Measurements from ENCODE around the gene PPARD.

The PPARD gene

DNA sequence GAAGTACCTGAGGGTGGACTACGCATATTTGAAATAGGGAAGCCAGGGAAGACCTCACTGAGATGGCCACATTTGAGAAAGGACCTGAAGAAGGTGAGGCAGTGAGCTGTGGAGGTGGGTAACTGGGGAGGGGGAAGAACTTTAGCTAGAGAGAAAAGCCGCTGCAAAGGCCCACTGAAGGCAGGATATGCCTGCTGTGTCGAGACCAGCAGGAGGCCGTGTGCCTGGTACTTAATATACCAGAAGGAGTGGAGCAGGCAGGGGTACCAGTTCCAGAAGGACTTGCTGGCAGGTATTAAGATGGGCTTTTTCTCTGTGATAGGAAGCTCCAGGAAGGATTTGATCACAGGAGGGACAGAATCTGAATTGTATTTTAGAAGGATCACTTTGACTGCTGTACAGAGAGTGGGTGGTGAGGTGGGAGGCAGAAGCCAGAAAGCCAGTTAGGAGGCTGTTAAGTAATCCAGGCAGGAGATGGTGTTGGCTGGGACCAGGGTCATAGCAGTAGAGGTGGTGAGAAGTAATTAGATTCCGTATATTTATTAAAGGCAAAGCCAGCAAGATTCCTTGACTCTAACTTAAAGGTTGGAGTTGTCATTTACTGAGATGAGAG is 55.6 kb downstream of the PPARD start:
- DNase-seq: no peak
- no peaks in the 10 kb centered on the region for H3K36me3 ChIP-seq
- H3K4me3 ChIP-seq (ENCODE audit: low read depth, low read length): no peak overlapping the region
- H3K27me3 ChIP-seq: no peaks in the 10 kb centered on the region
- peaks cover 4% of the 10 kb centered on the region for H3K4me1 ChIP-seq
- TF ChIP-seq, protein P1, sequence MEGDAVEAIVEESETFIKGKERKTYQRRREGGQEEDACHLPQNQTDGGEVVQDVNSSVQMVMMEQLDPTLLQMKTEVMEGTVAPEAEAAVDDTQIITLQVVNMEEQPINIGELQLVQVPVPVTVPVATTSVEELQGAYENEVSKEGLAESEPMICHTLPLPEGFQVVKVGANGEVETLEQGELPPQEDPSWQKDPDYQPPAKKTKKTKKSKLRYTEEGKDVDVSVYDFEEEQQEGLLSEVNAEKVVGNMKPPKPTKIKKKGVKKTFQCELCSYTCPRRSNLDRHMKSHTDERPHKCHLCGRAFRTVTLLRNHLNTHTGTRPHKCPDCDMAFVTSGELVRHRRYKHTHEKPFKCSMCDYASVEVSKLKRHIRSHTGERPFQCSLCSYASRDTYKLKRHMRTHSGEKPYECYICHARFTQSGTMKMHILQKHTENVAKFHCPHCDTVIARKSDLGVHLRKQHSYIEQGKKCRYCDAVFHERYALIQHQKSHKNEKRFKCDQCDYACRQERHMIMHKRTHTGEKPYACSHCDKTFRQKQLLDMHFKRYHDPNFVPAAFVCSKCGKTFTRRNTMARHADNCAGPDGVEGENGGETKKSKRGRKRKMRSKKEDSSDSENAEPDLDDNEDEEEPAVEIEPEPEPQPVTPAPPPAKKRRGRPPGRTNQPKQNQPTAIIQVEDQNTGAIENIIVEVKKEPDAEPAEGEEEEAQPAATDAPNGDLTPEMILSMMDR (IDR thresholded peaks at IDR 0.05; ENCODE audit: low read depth, low read length): no peak
- H3K9me3 ChIP-seq: no peaks in the 10 kb centered on the region

DNA sequence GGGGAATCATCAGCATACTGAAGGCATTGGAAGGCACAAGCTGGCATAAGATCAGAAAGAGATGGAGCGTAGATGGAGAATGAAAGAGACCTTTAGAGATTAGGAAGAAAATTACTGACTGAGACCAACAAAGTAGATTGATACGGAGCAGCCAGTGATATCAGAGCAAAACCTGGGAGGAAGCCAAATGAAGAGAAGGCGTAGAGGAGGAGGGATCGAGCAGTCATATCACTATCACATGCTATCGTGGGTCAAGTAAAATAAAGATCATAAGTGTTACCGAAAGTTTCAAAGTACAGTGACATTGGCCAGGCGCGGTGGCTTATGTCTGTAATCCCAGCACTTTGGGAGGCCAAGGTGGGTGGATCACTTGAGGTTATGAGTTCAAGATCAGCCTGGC is 56.2 kb downstream of the PPARD start:
- Histone ChIP-seq H3K4me3 (ENCODE audit: low read depth, low read length) (no peak overlapping the region), H3K9me3 (no peaks in the 10 kb centered on the region), H3K27me3 (no peaks in the 10 kb centered on the region), H3K36me3 (no peaks in the 10 kb centered on the region), H3K4me1 (peaks cover 4% of the 10 kb centered on the region)
- TF ChIP-seq, protein P1 (IDR thresholded peaks at IDR 0.05; ENCODE audit: low read depth, low read length): no peak
- DNase-seq: no peak

DNA sequence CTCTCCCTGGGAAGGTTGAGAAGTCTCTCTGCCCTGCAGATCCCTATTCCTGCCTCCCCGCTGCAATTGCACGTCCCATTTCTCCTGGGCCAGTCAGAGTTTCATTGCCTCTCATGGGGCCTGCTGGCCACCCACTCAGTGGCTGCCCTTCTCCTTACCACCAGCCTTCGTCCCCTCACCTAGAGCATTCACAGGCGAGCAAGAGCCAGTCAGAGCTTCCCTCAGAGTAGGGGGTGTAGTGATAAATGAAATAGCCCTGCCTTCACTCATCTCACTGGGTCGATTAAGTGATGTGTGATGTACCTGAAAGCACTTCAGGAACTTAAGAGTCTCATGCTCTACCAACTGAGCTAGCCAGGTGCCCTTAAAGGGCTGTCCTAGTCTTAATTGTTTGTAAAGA is 57.8 kb downstream of the PPARD start:
- H3K4me3 ChIP-seq (ENCODE audit: low read depth, low read length): no peak overlapping the region
- H3K36me3 ChIP-seq: no peaks in the 10 kb centered on the region
- DNase-seq: no peak
- no peaks in the 10 kb centered on the region for H3K9me3 ChIP-seq
- TF ChIP-seq, protein P1 (IDR thresholded peaks at IDR 0.05; ENCODE audit: low read depth, low read length): no peak
- no peaks in the 10 kb centered on the region; the same call in 1 of the 2 replicates for H3K4me1 ChIP-seq
- no peaks in the 10 kb centered on the region for H3K27me3 ChIP-seq

DNA sequence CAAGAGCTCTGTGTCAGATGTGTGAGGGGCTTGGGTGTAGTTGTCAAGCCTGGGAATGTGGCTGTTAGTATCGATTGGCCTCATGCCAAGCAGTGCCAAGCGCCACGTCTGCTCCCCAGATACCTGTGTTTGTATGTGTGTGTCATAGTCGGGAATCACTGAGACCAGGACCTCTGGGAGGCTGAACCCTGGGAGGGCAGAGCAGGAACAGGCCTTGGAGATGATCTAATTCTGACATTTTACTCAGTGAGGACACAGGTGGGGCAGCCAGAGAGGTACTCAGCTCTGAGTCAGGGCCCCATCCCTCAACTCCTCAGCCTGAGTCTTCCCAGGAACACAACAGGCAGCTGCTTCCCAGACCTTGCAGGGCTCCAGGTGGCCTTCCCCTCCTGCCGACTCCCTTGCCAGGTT is 58.5 kb downstream of the PPARD start:
- peak; percentile 38 for DNase-seq
- TF ChIP-seq, protein P1 (IDR thresholded peaks at IDR 0.05; ENCODE audit: low read depth, low read length): no peak
- Histone ChIP-seq H3K27me3 (no peaks in the 10 kb centered on the region), H3K36me3 (no peaks in the 10 kb centered on the region), H3K9me3 (no peaks in the 10 kb centered on the region), H3K4me1 (no peaks in the 10 kb centered on the region; the same call in 1 of the 2 replicates), H3K4me3 (ENCODE audit: low read depth, low read length) (no peak overlapping the region)

DNA sequence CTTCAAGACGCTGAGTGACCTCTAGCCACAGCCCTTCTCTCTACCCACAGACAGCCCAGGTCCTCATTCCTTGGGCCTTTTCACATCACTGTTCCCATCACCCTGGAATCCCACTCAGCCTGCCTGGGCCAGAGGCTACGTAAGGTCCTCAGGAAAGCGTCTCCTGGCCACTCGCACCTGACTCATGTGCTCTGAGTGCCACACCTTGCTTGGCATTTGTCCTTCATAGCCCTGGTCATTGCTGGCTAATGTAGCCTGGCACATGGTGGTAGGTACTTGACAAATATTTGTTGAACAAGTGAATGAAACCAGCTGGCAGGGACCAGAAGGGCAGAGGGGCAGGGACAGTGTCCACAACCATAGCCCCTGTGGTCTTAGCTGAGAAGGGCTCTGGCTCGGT is 59.2 kb downstream of the PPARD start:
- H3K4me3 ChIP-seq (ENCODE audit: low read depth, low read length): no peak overlapping the region
- H3K27me3 ChIP-seq: no peaks in the 10 kb centered on the region
- H3K9me3 ChIP-seq: no peaks in the 10 kb centered on the region
- no peaks in the 10 kb centered on the region for H3K36me3 ChIP-seq
- H3K4me1 ChIP-seq: no peaks in the 10 kb centered on the region; the same call in 1 of the 2 replicates
- TF ChIP-seq, protein P1 (IDR thresholded peaks at IDR 0.05; ENCODE audit: low read depth, low read length): no peak
- DNase-seq: no peak

DNA sequence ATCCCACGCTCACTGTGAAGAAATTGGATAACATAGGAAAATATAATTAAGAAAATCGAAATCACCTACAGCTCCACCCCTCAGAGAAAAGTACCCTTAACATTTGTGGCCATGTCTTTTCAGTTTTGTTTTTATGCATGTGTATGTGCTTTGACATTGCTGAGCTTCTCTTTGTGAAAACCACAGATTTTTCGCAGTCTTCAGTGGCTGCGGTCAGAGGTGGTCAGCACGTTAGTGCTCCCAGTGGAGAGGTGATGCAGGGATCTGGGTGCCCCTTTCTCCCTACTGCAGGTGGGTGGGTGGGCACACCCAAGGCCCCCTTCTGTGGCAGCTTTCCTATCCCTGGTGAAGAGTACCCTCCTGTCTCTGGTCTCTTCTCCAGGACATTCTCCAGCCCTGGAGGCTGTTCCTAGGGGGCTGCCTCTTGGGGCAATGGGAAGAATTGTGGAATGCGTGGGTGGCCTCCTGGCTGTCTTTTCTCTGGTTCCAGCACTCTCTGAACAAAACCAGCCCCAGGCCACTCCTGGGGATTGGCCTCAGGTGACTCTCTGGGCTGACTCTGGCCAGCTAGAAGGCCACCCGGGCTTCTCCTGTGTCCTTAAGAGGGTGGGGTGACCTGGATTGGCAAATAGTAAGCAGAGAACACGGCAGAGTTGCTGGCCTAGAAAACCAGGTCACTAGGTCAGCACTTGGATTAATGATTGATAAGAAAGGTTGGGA is 59.9 kb downstream of the PPARD start:
- TF ChIP-seq, protein P1 (IDR thresholded peaks at IDR 0.05; ENCODE audit: low read depth, low read length): no peak
- H3K4me3 ChIP-seq (ENCODE audit: low read depth, low read length): no peak overlapping the region
- no peaks in the 10 kb centered on the region for H3K9me3 ChIP-seq
- H3K27me3 ChIP-seq: no peaks in the 10 kb centered on the region
- H3K36me3 ChIP-seq: no peaks in the 10 kb centered on the region
- DNase-seq: no peak
- no peaks in the 10 kb centered on the region; the same call in 1 of the 2 replicates for H3K4me1 ChIP-seq
